Activated CD4-positive, alpha-beta T cell treated with anti-CD3 and anti-CD28 coated beads for 1 hour (primary cell): ENCODE data around the gene TTC21B.
"Not testable (repeated sequence)": the region's sequence is repeated elsewhere in the genome, so short reads cannot be mapped to it uniquely, and the experiment has no call there.

Experiments
- DNase-seq: peaks from one replicate; pipeline ENCODE4 v3.0.0-alpha.2; 2020

The TTC21B gene

GRCh38 chr2:165953655-165954606 lies at the start of gene TTC21B:
TTC21B (minus strand) TSS chr2:165953776; CDS start chr2:165953705, 71 bp downstream.
- DNase-seq = peak; percentile 88

GRCh38 chr2:166000401-166000800 lies 46.8 kb upstream of the TTC21B start:
- DNase-seq = no peak

- DNase-seq = no peak
Measured at GRCh38 chr2:165990846-165991245, 37.3 kb upstream of the TTC21B start.

- DNase-seq = no peak
Measured at GRCh38 chr2:165989851-165990250, 36.3 kb upstream of the TTC21B start.

GRCh38 chr2:165985120-165985519 lies 31.5 kb upstream of the TTC21B start:
- no peak for DNase-seq

- DNase-seq = not testable (repeated sequence)
Measured at GRCh38 chr2:165972161-165972560, 18.6 kb upstream of the TTC21B start.

GRCh38 chr2:165970663-165971062 lies 17.1 kb upstream of the TTC21B start:
- DNase-seq = no peak

- DNase-seq = no peak
Measured at GRCh38 chr2:165969227-165969626, 15.7 kb upstream of the TTC21B start.

GRCh38 chr2:165967746-165968145 lies 14.2 kb upstream of the TTC21B start:
- DNase-seq = no peak

- DNase-seq = no peak
Measured at GRCh38 chr2:165961818-165962217, 8.2 kb upstream of the TTC21B start.

GRCh38 chr2:165959371-165959770 lies 5.8 kb upstream of the TTC21B start:
- DNase-seq = no peak

- DNase-seq = no peak
Measured at GRCh38 chr2:165958313-165958960, 4.9 kb upstream of the TTC21B start.

- no peak for DNase-seq
Measured at GRCh38 chr2:165957030-165957675, 3.6 kb upstream of the TTC21B start.

- no peak for DNase-seq
Measured at GRCh38 chr2:165953306-165953654, 296 bp downstream of the TTC21B start.

- DNase-seq = no peak
Measured at GRCh38 chr2:165952741-165953211, 800 bp downstream of the TTC21B start.

GRCh38 chr2:165952085-165952484 lies 1.5 kb downstream of the TTC21B start:
- DNase-seq = no peak

GRCh38 chr2:165950438-165950837 lies 3.1 kb downstream of the TTC21B start:
- DNase-seq = no peak

GRCh38 chr2:165941827-165942226 lies 11.7 kb downstream of the TTC21B start:
- DNase-seq = no peak

- no peak for DNase-seq
Measured at GRCh38 chr2:165938237-165938636, 15.3 kb downstream of the TTC21B start.

GRCh38 chr2:165933211-165933910 lies 20.2 kb downstream of the TTC21B start:
- DNase-seq = no peak

- no peak for DNase-seq
Measured at GRCh38 chr2:165927774-165928173, 25.8 kb downstream of the TTC21B start.

- no peak for DNase-seq
Measured at GRCh38 chr2:165927353-165927752, 26.2 kb downstream of the TTC21B start.

- no peak for DNase-seq
Measured at GRCh38 chr2:165924946-165925345, 28.6 kb downstream of the TTC21B start.
